HFFc6 (cell line): ENCODE results near the gene PPFIBP1. TPM values are rescaled to one million over a fixed set of nuclear protein-coding genes. Genes with fewer than 3 reads are reported as not detected.

Source experiments
- DNase-seq: peaks from one replicate; pipeline ENCODE4 v3.0.0-alpha.2; 2018
- H3K27ac Mint-ChIP-seq: 2 replicates; pipeline ENCODE4 v1.8.0; 2020; ENCODE audit warnings: mild to moderate bottlenecking, mixed read lengths
- H3K27me3 Mint-ChIP-seq: 2 replicates; pipeline ENCODE4 v1.8.0; 2021; ENCODE audit warnings: mild to moderate bottlenecking, moderate library complexity, mixed read lengths; ENCODE audit not compliant: insufficient read depth
- H3K36me3 Mint-ChIP-seq: 2 replicates; pipeline ENCODE4 v1.8.0; 2021; ENCODE audit warnings: low read depth, mixed read lengths
- H3K4me1 Mint-ChIP-seq: 2 replicates; pipeline ENCODE4 v1.8.0; 2020; ENCODE audit warnings: low read depth, mixed read lengths
- H3K4me3 Mint-ChIP-seq: 2 replicates; pipeline ENCODE4 v1.8.0; 2020; ENCODE audit warnings: mild to moderate bottlenecking, moderate library complexity, mixed read lengths
- H3K9me3 Mint-ChIP-seq: 2 replicates; pipeline ENCODE4 v1.8.0; 2020; ENCODE audit warnings: mild to moderate bottlenecking, mixed read lengths
- total RNA-seq, 6 experiments: library from RNA; stranded (reverse); fragmentation: NEBNext Ultra II Directional; extraction: Animal tissue kit (Norgen Biotek cat#: 25700); gene quantifications; 2 replicates in 1 of 6; 3 replicates in 5 of 6; pipeline ENCODE4 v1.2.3, GENCODE V29; 2021
- TF ChIP-seq, protein P1 (sequence below): fragments of 200-600 bp; sonication (generic); IDR thresholded peaks from 2 replicates; pipeline ENCODE4 v1.5.0; 2021; ENCODE audit warnings: antibody characterized with exemption, mild to moderate bottlenecking

Gene PPFIBP1
- total RNA-seq, 6 experiments from 2014 or later: 79.1 to 104 (median 92.0) TPM

DNA sequence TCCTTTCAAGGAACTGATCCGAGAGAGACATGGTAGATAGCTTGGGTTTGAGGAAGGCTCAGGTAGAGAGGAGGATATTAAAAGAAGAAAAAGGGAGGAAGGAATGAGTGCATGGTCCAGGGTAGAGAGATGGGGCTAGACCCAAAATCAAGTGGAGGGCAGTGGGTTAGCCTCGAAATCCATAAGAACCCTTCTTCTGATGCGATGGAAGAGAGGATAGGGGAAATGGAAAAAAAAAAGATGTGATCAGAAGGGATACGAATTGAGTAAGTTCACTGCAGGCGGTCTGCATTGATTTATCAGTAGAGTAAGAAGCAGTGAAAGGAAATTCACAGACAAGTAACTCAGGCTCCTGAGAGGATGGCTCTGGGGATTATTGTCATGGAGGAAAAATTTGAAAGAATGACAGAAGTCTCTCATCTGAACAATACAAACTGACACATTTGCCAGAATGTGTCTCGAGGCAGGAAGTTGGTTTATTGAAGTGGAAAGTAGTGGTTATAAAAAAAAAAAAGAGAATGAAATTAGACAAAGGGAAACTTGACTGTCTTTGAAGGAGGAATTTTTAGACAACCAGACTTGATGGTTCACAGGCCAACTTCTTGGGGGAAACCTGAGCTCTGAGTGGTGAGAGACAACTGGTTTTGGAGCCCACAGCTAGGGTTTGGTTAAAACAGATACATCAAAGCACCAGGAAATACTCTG, 10.2 kb downstream of the PPFIBP1 start:
- TF ChIP-seq, protein P1, sequence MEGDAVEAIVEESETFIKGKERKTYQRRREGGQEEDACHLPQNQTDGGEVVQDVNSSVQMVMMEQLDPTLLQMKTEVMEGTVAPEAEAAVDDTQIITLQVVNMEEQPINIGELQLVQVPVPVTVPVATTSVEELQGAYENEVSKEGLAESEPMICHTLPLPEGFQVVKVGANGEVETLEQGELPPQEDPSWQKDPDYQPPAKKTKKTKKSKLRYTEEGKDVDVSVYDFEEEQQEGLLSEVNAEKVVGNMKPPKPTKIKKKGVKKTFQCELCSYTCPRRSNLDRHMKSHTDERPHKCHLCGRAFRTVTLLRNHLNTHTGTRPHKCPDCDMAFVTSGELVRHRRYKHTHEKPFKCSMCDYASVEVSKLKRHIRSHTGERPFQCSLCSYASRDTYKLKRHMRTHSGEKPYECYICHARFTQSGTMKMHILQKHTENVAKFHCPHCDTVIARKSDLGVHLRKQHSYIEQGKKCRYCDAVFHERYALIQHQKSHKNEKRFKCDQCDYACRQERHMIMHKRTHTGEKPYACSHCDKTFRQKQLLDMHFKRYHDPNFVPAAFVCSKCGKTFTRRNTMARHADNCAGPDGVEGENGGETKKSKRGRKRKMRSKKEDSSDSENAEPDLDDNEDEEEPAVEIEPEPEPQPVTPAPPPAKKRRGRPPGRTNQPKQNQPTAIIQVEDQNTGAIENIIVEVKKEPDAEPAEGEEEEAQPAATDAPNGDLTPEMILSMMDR: no peak
- no peak for DNase-seq
- Mint-ChIP-seq H3K9me3 (no peaks in the 10 kb centered on the region), H3K4me3 (no peak overlapping the region), H3K27me3 (no peaks in the 10 kb centered on the region), H3K27ac (peak overlapping the region; percentile 1; the same call in 1 of the 2 replicates), H3K4me1 (peaks cover 47% of the 10 kb centered on the region), H3K36me3 (peaks cover 32% of the 10 kb centered on the region)

DNA sequence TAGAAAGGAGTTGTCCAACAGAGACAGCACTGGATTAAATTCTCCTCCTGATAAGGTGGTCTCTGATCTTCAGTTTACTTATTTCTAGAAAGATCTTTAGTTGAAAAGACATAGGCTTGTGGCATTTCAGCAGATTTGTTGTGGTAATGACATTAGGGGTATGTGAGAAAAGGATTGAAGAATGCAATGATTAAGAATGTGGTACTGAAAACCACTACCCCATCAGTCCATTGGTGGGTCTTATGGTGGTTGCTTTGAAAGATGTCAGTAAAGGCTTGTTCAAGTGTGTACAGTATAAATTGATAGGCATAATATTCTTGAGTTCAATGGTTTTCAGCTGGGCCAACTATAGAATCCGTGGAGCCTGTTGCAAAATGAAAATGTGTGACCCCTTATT, 10.8 kb downstream of the PPFIBP1 start:
- DNase-seq: no peak
- Mint-ChIP-seq H3K9me3 (no peaks in the 10 kb centered on the region), H3K27me3 (no peaks in the 10 kb centered on the region), H3K4me1 (peaks cover 48% of the 10 kb centered on the region), H3K36me3 (peaks cover 32% of the 10 kb centered on the region), H3K27ac (peak overlapping the region; percentile 1; the same call in 1 of the 2 replicates), H3K4me3 (no peak overlapping the region)
- TF ChIP-seq, protein P1: no peak

DNA sequence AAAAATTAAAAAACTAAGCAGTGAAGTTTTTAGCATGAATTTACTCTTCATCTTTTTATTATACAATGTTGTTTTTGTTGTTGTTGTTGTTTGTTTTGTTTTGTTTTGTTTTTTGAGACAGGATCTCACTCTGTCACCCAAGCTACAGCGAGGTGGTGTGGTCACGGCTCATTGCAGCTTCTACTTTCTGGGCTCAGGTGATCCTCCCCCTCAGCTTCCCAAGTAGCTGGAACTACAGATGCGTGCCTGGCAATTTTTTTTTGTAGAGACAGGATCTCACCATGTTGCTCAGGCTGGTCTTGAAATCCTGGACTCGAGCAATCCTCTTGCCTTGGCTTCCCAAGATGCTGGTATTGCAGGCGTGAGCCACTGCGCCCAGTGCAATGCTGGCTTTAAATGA, 11.3 kb downstream of the PPFIBP1 start:
- Mint-ChIP-seq H3K4me3 (no peak overlapping the region), H3K4me1 (peaks cover 47% of the 10 kb centered on the region), H3K27ac (no peak overlapping the region), H3K36me3 (peaks cover 32% of the 10 kb centered on the region), H3K9me3 (no peaks in the 10 kb centered on the region), H3K27me3 (no peaks in the 10 kb centered on the region)
- TF ChIP-seq, protein P1: no peak
- no peak for DNase-seq

DNA sequence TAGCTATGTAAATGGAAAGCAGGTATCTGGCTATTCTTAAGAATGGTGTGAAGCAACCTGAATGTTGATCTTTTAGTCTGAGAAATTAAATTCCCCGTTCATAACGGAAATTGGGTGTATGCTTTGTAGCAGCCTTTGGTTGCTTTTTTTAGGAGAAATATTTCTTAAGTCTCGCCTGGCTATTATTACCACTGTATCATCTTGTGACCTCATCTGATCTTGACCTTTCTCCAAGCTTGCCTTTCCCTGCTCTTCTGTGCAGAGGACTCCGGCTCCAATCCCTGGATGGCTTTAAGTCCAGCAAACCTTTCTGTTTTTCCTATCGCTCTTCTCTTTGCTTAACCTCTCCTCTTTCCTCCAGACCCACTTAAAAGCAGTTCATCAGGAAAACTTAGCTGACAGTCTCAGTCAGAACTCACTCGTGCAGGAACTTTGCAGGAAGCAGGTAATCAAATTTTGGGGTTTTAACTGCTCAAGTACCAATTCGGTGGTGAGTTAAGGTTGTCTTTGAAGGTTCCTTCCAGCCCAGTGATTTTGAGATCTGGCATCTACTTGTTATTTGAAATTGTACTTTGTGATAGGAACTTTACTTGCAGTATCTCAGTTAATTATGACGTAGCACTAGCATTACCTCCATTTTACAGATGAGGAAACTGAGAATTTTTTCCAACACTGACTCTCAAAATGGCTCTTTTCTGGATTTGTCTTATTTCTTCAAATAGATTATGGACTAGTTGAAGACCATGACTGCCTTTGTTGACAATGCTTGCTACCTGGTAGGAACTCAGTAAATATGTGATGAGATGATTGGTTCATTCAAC, 14.1 kb downstream of the PPFIBP1 start:
- no peak for DNase-seq
- TF ChIP-seq, protein P1: no peak
- Mint-ChIP-seq H3K36me3 (peaks cover 32% of the 10 kb centered on the region), H3K27me3 (no peaks in the 10 kb centered on the region), H3K9me3 (no peaks in the 10 kb centered on the region), H3K27ac (peak overlapping the region; percentile 32; the same call in 1 of the 2 replicates), H3K4me3 (no peak overlapping the region), H3K4me1 (peaks cover 70% of the 10 kb centered on the region)

DNA sequence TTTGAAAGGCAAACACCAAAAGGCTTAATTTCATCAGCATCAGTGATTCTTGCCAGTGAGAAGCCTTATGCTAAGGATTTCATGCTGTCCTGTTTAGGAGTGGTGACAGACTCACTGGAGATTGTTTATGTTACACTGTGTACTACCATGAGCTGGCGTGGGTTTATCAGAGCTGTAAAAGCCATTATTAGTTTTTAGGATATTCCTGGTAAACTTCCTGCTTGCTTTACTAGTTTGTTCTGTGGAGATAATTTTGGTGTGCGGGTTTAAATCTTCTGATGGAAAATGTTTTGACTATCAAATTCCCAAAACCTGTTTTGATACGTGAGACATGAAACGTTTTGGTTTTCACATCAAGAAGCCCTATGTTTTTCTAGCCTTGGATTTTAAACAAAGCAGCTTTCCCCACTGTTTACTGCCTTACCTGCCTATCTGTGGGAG, 15.2 kb downstream of the PPFIBP1 start:
- H3K4me1 Mint-ChIP-seq: peaks cover 68% of the 10 kb centered on the region
- H3K27me3 Mint-ChIP-seq: no peaks in the 10 kb centered on the region
- no peaks in the 10 kb centered on the region for H3K9me3 Mint-ChIP-seq
- 0 out of 2 replicates have a peak overlapping the region, but pooled peaks have one; percentile 8 for H3K4me3 Mint-ChIP-seq
- TF ChIP-seq, protein P1: no peak
- H3K36me3 Mint-ChIP-seq: peaks cover 28% of the 10 kb centered on the region
- peak overlapping the region; percentile 37 for H3K27ac Mint-ChIP-seq
- peak; percentile 44 for DNase-seq
